GM18507 (cell line): ENCODE data around the gene TSPY3.
"Not testable (repeated sequence)": the region's sequence is repeated elsewhere in the genome, so short reads cannot be mapped to it uniquely, and the experiment has no call there.

ENCODE experiments used
- DNase-seq: peaks from one replicate; pipeline ENCODE4 v3.0.0; 2011; ENCODE audit warnings: low read depth; ENCODE audit not compliant: insufficient read length; ENCODE audit errors: extremely low spot score
- FAIRE-seq: peaks from 2 replicates; lab custom pipeline; 2011; peaks lifted over from hg19 to GRCh38; lab: Jason Lieb, UNC

The TSPY3 gene, protein sequence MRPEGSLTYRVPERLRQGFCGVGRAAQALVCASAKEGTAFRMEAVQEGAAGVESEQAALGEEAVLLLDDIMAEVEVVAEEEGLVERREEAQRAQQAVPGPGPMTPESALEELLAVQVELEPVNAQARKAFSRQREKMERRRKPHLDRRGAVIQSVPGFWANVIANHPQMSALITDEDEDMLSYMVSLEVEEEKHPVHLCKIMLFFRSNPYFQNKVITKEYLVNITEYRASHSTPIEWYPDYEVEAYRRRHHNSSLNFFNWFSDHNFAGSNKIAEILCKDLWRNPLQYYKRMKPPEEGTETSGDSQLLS

DNA sequence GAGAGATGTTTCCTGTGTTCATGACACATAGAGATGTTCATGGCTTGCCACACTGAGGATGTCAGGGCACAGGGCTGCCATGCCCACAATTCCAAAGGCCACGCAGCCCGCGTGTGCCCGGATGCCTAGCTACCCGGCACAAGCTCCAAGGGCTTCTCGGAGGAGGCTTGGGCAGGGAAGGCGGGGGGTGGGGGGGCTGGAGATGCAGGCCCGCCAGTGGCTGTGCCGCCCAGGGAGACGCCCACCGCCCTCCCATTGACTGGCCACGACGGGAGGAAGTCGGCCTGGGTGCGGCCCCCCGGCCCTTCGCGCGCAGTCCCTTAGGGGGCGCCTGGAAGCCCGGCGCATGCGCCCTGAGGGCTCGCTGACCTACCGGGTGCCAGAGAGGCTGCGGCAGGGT, at the start of gene TSPY3:
TSPY3 (plus strand) TSS at position 301 of the 400 bp plus-strand sequence; CDS start at position 347, 46 bp downstream.
- not testable (repeated sequence) for FAIRE-seq, DNase-seq

GRCh38 chrY:9357497-9357896, 40.7 kb upstream of the TSPY3 start, which contains the start of gene TSPY8:
TSS of gene TSPY8 (plus strand) at chrY:9357797. CDS start at chrY:9357843, 46 bp downstream.
- FAIRE-seq, DNase-seq: not testable (repeated sequence)

DNA sequence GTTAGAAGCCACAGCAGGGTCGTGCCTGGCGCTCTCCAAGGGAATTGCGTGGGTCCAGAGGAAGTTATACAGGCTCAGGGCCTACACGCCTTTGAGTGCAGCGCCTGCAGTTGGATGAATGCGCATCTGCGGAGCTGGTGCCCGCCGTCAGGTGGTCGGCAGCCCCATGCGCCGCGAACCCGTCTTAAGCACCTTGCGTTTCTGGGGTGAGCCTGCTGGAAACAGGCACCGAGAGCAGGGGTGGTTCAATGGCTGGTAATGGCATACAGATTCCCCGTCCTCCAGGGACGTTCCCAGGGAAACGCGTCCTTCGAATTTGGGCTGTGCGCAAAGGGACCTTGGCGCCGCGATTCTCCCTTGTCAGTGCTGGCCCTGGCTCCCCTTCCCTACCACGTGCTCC, 1.7 kb upstream of the TSPY3 start:
- not testable (repeated sequence) for FAIRE-seq, DNase-seq
